HepG2 (cell line): Measurements from ENCODE around the gene NEUROD1. TPM values are rescaled to one million over a fixed set of nuclear protein-coding genes. Genes with fewer than 3 reads are reported as not detected.

Experiments used
- BRCA1 ChIP-seq: sonication (generic); formaldehyde crosslinking; IDR thresholded peaks from 2 replicates; pipeline ENCODE4 v1.4.0; 2020; ENCODE audit warnings: missing genetic modification reagents
- FOXC1 ChIP-seq: sonication (generic); formaldehyde crosslinking; IDR thresholded peaks from 2 replicates; pipeline ENCODE4 v1.8.0; 2022; ENCODE audit warnings: mild to moderate bottlenecking, missing genetic modification reagents, borderline replicate concordance
- HOXA7 ChIP-seq: sonication (generic); formaldehyde crosslinking; IDR thresholded peaks from 2 replicates; pipeline ENCODE4 v1.8.1; 2022; ENCODE audit warnings: mild to moderate bottlenecking, missing genetic modification reagents, moderate library complexity
- ISL2 ChIP-seq: sonication (generic); formaldehyde crosslinking; IDR thresholded peaks from 2 replicates; pipeline ENCODE4 v1.5.0; 2020; ENCODE audit warnings: missing genetic modification reagents
- NBN ChIP-seq: fragments of 450-650 bp; conservative IDR thresholded peaks from 2 replicates; pipeline ENCODE4 v1.6.1; 2017
- NR2F1 ChIP-seq, 2 experiments: fragments of 450-650 bp in 1 of 2; formaldehyde crosslinking in 1 of 2; IDR thresholded peaks; 2 replicates each; pipeline versions ENCODE4 v1.5.0 to v1.6.1; 2016 to 2020; ENCODE audit warnings: mild to moderate bottlenecking in 1 of 2, missing compliant biosample characterization in 1 of 2, missing genetic modification reagents in 1 of 2, moderate library complexity in 1 of 2
- SRSF9 ChIP-seq: fragments of 200-400 bp; formaldehyde crosslinking; IDR thresholded peaks from 2 replicates; pipeline ENCODE4 v1.6.1; 2018; ENCODE audit warnings: borderline replicate concordance, mild to moderate bottlenecking, low read depth, low read length; ENCODE audit not compliant: insufficient read depth, poor library complexity, severe bottlenecking
- ZKSCAN1 ChIP-seq: fragments of 150-350 bp; IDR thresholded peaks from 2 replicates; pipeline ENCODE4 v1.6.1; 2014; ENCODE audit warnings: low read length
- ZKSCAN5 ChIP-seq: sonication (generic); formaldehyde crosslinking; IDR thresholded peaks from 2 replicates; pipeline ENCODE4 v1.5.1; 2020; ENCODE audit warnings: mild to moderate bottlenecking, missing genetic modification reagents
- ZNF17 ChIP-seq: sonication (generic); formaldehyde crosslinking; IDR thresholded peaks from 2 replicates; pipeline ENCODE4 v1.5.0; 2020; ENCODE audit warnings: mild to moderate bottlenecking, missing genetic modification reagents
- ZNF331 ChIP-seq: sonication (generic); formaldehyde crosslinking; IDR thresholded peaks from 2 replicates; pipeline ENCODE4 v1.4.0; 2020; ENCODE audit warnings: missing genetic modification reagents
- ZNF33B ChIP-seq: sonication (generic); formaldehyde crosslinking; IDR thresholded peaks from 2 replicates; pipeline ENCODE4 v1.5.1; 2020; ENCODE audit warnings: mild to moderate bottlenecking, missing genetic modification reagents
- ZNF660 ChIP-seq: sonication (generic); formaldehyde crosslinking; IDR thresholded peaks from 2 replicates; pipeline ENCODE4 v1.5.1; 2020; ENCODE audit warnings: mild to moderate bottlenecking, low read depth, missing genetic modification reagents, borderline replicate concordance
- ZNF678 ChIP-seq: sonication (generic); formaldehyde crosslinking; IDR thresholded peaks from 2 replicates; pipeline ENCODE4 v1.4.0; 2020; ENCODE audit warnings: mild to moderate bottlenecking, missing genetic modification reagents
- polyA plus RNA-seq, 8 experiments: library from polyadenylated mRNA; depleted of rRNA in 3 of 8; stranded (reverse) in 7 of 8; unstranded in 1 of 8; fragments of >200 nt; fragmentation: Illumina TruSeq in 4 of 8; extraction: Trizol in 4 of 8; gene quantifications; 2 replicates each; pipeline versions ENCODE4 v1.2.1 to v1.2.3, GENCODE V29; 2011 to 2016; ENCODE audit warnings: low read depth in 4 of 8, missing spikeins in 1 of 8, mixed read lengths in 1 of 8; ENCODE audit not compliant: insufficient read depth in 1 of 8
- total RNA-seq, 5 experiments: library from RNA; depleted of rRNA; stranded (reverse); fragments of >200 nt; fragmentation: Illumina TruSeq; extraction: Trizol; gene quantifications; 2 replicates each; pipeline ENCODE4 v1.2.3, GENCODE V29; 2016; ENCODE audit warnings: low read depth in 1 of 5
- TF ChIP-seq, protein P1 (sequence below): conservative IDR thresholded peaks from 2 replicates; pipeline ENCODE4 v1.6.1; 2018; ENCODE audit warnings: missing genetic modification reagents
- TF ChIP-seq, protein P2 (sequence below): sonication (generic); formaldehyde crosslinking; IDR thresholded peaks from 2 replicates; pipeline ENCODE4 v1.5.0; 2020; ENCODE audit warnings: mild to moderate bottlenecking, low read depth, missing genetic modification reagents, borderline replicate concordance
- TF ChIP-seq, protein P3 (sequence below): IDR thresholded peaks from 2 replicates; pipeline ENCODE4 v1.4.0; 2020; ENCODE audit warnings: mild to moderate bottlenecking, missing genetic modification reagents
- TF ChIP-seq, protein P4 (sequence below): IDR thresholded peaks from 2 replicates; pipeline ENCODE4 v1.6.1; 2016; ENCODE audit warnings: low read depth, control low read depth

NEUROD1 gene
- total and polyA plus RNA-seq, 2 of the 13 experiments (the other 11 are each of a cell fraction or from before 2014, with no cell fraction given) = not detected

DNA sequence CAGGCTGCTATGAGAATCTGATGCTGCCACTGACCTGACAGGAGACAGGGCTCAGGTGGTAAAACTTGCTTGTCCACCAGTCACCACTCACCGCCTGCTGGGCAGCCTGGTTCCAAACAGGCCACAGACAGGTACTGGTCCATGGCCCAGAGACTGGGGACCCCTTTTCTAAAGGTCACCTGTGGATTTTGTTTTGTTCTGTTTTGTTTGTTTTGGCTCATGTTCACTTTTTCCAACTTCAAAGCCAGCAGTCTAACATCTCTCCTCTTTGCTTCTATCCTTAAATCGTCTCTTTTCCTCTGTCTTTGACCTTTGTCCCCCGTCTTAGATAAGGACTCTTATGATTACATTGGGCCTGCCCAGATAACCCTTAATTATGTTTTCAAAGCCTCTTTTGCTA is 20.1 kb downstream of the NEUROD1 start (continued):
- TF ChIP-seq, protein P1, sequence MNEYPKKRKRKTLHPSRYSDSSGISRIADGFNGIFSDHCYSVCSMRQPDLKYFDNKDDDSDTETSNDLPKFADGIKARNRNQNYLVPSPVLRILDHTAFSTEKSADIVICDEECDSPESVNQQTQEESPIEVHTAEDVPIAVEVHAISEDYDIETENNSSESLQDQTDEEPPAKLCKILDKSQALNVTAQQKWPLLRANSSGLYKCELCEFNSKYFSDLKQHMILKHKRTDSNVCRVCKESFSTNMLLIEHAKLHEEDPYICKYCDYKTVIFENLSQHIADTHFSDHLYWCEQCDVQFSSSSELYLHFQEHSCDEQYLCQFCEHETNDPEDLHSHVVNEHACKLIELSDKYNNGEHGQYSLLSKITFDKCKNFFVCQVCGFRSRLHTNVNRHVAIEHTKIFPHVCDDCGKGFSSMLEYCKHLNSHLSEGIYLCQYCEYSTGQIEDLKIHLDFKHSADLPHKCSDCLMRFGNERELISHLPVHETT (CRISPR knock-in tag) = no peak
- TF ChIP-seq, protein P2, sequence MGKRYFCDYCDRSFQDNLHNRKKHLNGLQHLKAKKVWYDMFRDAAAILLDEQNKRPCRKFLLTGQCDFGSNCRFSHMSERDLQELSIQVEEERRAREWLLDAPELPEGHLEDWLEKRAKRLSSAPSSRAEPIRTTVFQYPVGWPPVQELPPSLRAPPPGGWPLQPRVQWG (CRISPR knock-in tag) = no peak
- TF ChIP-seq ISL2 (CRISPR knock-in tag) = 0 out of 2 replicates have a peak, but pooled peaks have one; percentile 18
- no peak for TF ChIP-seq HOXA7
- no peak for TF ChIP-seq SRSF9
- TF ChIP-seq ZNF33B (CRISPR knock-in tag) = no peak
- TF ChIP-seq BRCA1 (CRISPR knock-in tag) = no peak
- no peak for TF ChIP-seq ZNF17 (CRISPR knock-in tag)
- TF ChIP-seq NR2F1 (CRISPR knock-in tag; IDR thresholded peaks at IDR 0.05) = no peak
- TF ChIP-seq FOXC1 = no peak
- no peak for TF ChIP-seq ZKSCAN5
- no peak for TF ChIP-seq ZKSCAN1
- no peak for TF ChIP-seq ZNF660 (CRISPR knock-in tag)
- TF ChIP-seq, protein P3, sequence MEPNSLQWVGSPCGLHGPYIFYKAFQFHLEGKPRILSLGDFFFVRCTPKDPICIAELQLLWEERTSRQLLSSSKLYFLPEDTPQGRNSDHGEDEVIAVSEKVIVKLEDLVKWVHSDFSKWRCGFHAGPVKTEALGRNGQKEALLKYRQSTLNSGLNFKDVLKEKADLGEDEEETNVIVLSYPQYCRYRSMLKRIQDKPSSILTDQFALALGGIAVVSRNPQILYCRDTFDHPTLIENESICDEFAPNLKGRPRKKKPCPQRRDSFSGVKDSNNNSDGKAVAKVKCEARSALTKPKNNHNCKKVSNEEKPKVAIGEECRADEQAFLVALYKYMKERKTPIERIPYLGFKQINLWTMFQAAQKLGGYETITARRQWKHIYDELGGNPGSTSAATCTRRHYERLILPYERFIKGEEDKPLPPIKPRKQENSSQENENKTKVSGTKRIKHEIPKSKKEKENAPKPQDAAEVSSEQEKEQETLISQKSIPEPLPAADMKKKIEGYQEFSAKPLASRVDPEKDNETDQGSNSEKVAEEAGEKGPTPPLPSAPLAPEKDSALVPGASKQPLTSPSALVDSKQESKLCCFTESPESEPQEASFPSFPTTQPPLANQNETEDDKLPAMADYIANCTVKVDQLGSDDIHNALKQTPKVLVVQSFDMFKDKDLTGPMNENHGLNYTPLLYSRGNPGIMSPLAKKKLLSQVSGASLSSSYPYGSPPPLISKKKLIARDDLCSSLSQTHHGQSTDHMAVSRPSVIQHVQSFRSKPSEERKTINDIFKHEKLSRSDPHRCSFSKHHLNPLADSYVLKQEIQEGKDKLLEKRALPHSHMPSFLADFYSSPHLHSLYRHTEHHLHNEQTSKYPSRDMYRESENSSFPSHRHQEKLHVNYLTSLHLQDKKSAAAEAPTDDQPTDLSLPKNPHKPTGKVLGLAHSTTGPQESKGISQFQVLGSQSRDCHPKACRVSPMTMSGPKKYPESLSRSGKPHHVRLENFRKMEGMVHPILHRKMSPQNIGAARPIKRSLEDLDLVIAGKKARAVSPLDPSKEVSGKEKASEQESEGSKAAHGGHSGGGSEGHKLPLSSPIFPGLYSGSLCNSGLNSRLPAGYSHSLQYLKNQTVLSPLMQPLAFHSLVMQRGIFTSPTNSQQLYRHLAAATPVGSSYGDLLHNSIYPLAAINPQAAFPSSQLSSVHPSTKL = no peak
- no peak for TF ChIP-seq NBN
- no peak for TF ChIP-seq ZNF331
- TF ChIP-seq, protein P4, sequence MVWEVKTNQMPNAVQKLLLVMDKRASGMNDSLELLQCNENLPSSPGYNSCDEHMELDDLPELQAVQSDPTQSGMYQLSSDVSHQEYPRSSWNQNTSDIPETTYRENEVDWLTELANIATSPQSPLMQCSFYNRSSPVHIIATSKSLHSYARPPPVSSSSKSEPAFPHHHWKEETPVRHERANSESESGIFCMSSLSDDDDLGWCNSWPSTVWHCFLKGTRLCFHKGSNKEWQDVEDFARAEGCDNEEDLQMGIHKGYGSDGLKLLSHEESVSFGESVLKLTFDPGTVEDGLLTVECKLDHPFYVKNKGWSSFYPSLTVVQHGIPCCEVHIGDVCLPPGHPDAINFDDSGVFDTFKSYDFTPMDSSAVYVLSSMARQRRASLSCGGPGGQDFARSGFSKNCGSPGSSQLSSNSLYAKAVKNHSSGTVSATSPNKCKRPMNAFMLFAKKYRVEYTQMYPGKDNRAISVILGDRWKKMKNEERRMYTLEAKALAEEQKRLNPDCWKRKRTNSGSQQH (CRISPR knock-in tag) = no peak
- no peak for TF ChIP-seq ZNF678 (CRISPR knock-in tag)
